GM23338 (cell line): Measurements from ENCODE around the gene HDAC8. TPM values are rescaled to one million over a fixed set of nuclear protein-coding genes. Genes with fewer than 3 reads are reported as not detected.

Source experiments
- CREB1 ChIP-seq: fragments of 250-450 bp; sonication (Bioruptor Pico); IDR thresholded peaks from 2 replicates; pipeline ENCODE4 v1.5.0; 2020; ENCODE audit warnings: low read depth, mild to moderate bottlenecking, moderate library complexity
- EZH2phosphoT487 ChIP-seq: fragments of 200-600 bp; sonication (generic); IDR thresholded peaks from one replicate; pipeline ENCODE4 v1.8.1; 2018; ENCODE audit warnings: antibody characterized with exemption; ENCODE audit not compliant: unreplicated experiment
- JUNB ChIP-seq: IDR thresholded peaks from one replicate; pipeline ENCODE4 v1.6.1; 2016; ENCODE audit warnings: antibody characterized with exemption; ENCODE audit not compliant: unreplicated experiment
- NANOG ChIP-seq: IDR thresholded peaks from 2 replicates; pipeline ENCODE4 v1.6.1; 2016; ENCODE audit warnings: antibody characterized with exemption, borderline replicate concordance
- STAT1 ChIP-seq: IDR thresholded peaks from one replicate; pipeline ENCODE4 v1.6.1; 2016; ENCODE audit warnings: antibody characterized with exemption; ENCODE audit not compliant: unreplicated experiment
- ZNF331 ChIP-seq: fragments of 250-450 bp; sonication (Bioruptor Pico); IDR thresholded peaks from 2 replicates; pipeline ENCODE4 v1.5.0; 2020; ENCODE audit warnings: low read depth, mild to moderate bottlenecking, moderate library complexity
- polyA plus RNA-seq: library from polyadenylated mRNA; unstranded; fragments of >200 nt; fragmentation: Nextera tagmentation; extraction: Ambion mirVana; gene quantifications from 2 replicates; pipeline ENCODE4 v1.2.1, GENCODE V29; 2016
- total RNA-seq: library from RNA; depleted of rRNA; stranded (reverse); fragments of >200 nt; shearing (Covaris generic); gene quantifications from 2 replicates; pipeline ENCODE4 v1.2.3, GENCODE V29; 2014
- TF ChIP-seq, protein P1 (sequence below): fragments of 250-450 bp; sonication (Bioruptor Pico); IDR thresholded peaks from 2 replicates; pipeline ENCODE4 v1.5.0; 2020; ENCODE audit warnings: mild to moderate bottlenecking, moderate library complexity
- TF ChIP-seq, protein P2 (sequence below): IDR thresholded peaks from one replicate; pipeline ENCODE4 v1.6.1; 2018; ENCODE audit warnings: antibody characterized with exemption; ENCODE audit not compliant: unreplicated experiment

The HDAC8 gene
- total and polyA plus RNA-seq, 2 experiments from 2014 or later = 21.6 to 28.7 TPM

DNA sequence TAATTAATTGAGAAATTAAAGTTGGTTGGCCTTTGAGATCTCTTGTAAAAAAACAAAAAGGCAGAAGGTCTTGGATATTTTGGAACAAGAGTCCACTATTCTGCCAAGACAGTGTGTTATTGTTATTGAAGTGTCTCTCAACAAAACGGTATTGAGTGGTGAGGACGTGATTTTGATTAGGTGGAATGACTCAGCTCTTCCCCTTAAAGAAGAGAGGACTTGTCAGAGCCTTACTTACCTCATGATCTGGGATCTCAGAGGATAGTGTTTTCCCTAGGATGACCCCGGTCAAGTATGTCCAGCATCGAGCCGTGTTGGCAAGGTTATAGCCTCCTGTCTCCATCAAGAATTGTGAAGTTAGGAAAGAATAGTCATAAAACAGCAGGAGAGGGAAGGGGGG is 110.9 kb downstream of the HDAC8 start (continued):
- TF ChIP-seq, protein P1, sequence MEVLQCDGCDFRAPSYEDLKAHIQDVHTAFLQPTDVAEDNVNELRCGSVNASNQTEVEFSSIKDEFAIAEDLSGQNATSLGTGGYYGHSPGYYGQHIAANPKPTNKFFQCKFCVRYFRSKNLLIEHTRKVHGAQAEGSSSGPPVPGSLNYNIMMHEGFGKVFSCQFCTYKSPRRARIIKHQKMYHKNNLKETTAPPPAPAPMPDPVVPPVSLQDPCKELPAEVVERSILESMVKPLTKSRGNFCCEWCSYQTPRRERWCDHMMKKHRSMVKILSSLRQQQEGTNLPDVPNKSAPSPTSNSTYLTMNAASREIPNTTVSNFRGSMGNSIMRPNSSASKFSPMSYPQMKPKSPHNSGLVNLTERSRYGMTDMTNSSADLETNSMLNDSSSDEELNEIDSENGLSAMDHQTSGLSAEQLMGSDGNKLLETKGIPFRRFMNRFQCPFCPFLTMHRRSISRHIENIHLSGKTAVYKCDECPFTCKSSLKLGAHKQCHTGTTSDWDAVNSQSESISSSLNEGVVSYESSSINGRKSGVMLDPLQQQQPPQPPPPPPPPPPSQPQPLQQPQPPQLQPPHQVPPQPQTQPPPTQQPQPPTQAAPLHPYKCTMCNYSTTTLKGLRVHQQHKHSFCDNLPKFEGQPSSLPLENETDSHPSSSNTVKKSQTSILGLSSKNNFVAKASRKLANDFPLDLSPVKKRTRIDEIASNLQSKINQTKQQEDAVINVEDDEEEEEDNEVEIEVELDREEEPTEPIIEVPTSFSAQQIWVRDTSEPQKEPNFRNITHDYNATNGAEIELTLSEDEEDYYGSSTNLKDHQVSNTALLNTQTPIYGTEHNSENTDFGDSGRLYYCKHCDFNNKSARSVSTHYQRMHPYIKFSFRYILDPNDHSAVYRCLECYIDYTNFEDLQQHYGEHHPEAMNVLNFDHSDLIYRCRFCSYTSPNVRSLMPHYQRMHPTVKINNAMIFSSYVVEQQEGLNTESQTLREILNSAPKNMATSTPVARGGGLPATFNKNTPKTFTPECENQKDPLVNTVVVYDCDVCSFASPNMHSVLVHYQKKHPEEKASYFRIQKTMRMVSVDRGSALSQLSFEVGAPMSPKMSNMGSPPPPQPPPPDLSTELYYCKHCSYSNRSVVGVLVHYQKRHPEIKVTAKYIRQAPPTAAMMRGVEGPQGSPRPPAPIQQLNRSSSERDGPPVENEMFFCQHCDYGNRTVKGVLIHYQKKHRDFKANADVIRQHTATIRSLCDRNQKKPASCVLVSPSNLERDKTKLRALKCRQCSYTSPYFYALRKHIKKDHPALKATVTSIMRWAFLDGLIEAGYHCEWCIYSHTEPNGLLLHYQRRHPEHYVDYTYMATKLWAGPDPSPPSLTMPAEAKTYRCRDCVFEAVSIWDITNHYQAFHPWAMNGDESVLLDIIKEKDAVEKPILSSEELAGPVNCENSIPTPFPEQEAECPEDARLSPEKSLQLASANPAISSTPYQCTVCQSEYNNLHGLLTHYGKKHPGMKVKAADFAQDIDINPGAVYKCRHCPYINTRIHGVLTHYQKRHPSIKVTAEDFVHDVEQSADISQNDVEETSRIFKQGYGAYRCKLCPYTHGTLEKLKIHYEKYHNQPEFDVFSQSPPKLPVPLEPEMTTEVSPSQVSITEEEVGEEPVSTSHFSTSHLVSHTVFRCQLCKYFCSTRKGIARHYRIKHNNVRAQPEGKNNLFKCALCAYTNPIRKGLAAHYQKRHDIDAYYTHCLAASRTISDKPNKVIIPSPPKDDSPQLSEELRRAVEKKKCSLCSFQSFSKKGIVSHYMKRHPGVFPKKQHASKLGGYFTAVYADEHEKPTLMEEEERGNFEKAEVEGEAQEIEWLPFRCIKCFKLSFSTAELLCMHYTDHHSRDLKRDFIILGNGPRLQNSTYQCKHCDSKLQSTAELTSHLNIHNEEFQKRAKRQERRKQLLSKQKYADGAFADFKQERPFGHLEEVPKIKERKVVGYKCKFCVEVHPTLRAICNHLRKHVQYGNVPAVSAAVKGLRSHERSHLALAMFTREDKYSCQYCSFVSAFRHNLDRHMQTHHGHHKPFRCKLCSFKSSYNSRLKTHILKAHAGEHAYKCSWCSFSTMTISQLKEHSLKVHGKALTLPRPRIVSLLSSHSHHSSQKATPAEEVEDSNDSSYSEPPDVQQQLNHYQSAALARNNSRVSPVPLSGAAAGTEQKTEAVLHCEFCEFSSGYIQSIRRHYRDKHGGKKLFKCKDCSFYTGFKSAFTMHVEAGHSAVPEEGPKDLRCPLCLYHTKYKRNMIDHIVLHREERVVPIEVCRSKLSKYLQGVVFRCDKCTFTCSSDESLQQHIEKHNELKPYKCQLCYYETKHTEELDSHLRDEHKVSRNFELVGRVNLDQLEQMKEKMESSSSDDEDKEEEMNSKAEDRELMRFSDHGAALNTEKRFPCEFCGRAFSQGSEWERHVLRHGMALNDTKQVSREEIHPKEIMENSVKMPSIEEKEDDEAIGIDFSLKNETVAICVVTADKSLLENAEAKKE (CRISPR knock-in tag) = no peak
- TF ChIP-seq EZH2phosphoT487 = no peak
- TF ChIP-seq ZNF331 (CRISPR knock-in tag) = no peak
- TF ChIP-seq CREB1 (CRISPR knock-in tag) = no peak
- no peak for TF ChIP-seq STAT1
- TF ChIP-seq, protein P2, sequence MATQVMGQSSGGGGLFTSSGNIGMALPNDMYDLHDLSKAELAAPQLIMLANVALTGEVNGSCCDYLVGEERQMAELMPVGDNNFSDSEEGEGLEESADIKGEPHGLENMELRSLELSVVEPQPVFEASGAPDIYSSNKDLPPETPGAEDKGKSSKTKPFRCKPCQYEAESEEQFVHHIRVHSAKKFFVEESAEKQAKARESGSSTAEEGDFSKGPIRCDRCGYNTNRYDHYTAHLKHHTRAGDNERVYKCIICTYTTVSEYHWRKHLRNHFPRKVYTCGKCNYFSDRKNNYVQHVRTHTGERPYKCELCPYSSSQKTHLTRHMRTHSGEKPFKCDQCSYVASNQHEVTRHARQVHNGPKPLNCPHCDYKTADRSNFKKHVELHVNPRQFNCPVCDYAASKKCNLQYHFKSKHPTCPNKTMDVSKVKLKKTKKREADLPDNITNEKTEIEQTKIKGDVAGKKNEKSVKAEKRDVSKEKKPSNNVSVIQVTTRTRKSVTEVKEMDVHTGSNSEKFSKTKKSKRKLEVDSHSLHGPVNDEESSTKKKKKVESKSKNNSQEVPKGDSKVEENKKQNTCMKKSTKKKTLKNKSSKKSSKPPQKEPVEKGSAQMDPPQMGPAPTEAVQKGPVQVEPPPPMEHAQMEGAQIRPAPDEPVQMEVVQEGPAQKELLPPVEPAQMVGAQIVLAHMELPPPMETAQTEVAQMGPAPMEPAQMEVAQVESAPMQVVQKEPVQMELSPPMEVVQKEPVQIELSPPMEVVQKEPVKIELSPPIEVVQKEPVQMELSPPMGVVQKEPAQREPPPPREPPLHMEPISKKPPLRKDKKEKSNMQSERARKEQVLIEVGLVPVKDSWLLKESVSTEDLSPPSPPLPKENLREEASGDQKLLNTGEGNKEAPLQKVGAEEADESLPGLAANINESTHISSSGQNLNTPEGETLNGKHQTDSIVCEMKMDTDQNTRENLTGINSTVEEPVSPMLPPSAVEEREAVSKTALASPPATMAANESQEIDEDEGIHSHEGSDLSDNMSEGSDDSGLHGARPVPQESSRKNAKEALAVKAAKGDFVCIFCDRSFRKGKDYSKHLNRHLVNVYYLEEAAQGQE = no peak
- TF ChIP-seq NANOG = no peak
- TF ChIP-seq JUNB = no peak
